HCT116 (cell line): ENCODE results near the gene MPP2.

ENCODE experiments used
- CEBPB ChIP-seq: IDR thresholded peaks from 2 replicates; pipeline ENCODE4 v1.6.1; 2012; ENCODE audit warnings: low read depth
- EZH2 ChIP-seq: fragments of 200-600 bp; sonication (generic); IDR thresholded peaks from 2 replicates; pipeline ENCODE4 v1.6.1; 2017; ENCODE audit warnings: antibody characterized with exemption, mixed run types
- JUND ChIP-seq: IDR thresholded peaks from 2 replicates; pipeline ENCODE4 v1.6.1; 2012
- MAX ChIP-seq: IDR thresholded peaks from 2 replicates; pipeline ENCODE4 v1.6.1; 2012
- POLR2A ChIP-seq: IDR thresholded peaks from 2 replicates; pipeline ENCODE4 v1.7.0; 2011; ENCODE audit warnings: borderline replicate concordance; ENCODE audit not compliant: insufficient read depth, insufficient read length; ENCODE audit errors: extremely low read depth
- POLR2AphosphoS5 ChIP-seq: IDR thresholded peaks from 2 replicates; pipeline ENCODE4 v1.6.1; 2011; ENCODE audit warnings: mild to moderate bottlenecking, low read depth, low read length, moderate library complexity
- RAD21 ChIP-seq: IDR thresholded peaks from 2 replicates; pipeline ENCODE4 v1.6.1; 2012; ENCODE audit warnings: low read depth, mild to moderate bottlenecking
- YY1 ChIP-seq: IDR thresholded peaks from 2 replicates; pipeline ENCODE4 v1.6.1; 2011; ENCODE audit warnings: low read length, low read depth, moderate library complexity, mild to moderate bottlenecking; ENCODE audit not compliant: insufficient replicate concordance; ENCODE audit errors: extremely low read depth
- TF ChIP-seq, protein P1 (sequence below), 3 experiments: fragments of 200-600 bp in 1 of 3; sonication (generic) in 1 of 3; IDR thresholded peaks in 2 of 3; conservative IDR thresholded peaks in 1 of 3; 2 replicates each; pipeline ENCODE4 v1.5.1; 2012 to 2017; ENCODE audit warnings: low read depth in 2 of 3, low read length in 2 of 3, antibody characterized with exemption in 1 of 3, borderline replicate concordance in 1 of 3, control low read depth in 1 of 3, mild to moderate bottlenecking in 1 of 3, mixed read lengths in 1 of 3, mixed run types in 1 of 3, moderate library complexity in 1 of 3; ENCODE audit not compliant: insufficient read depth in 1 of 3
- TF ChIP-seq, protein P2 (sequence below): IDR thresholded peaks from 2 replicates; pipeline ENCODE4 v1.6.1; 2011; ENCODE audit warnings: mild to moderate bottlenecking, low read length, moderate library complexity; ENCODE audit not compliant: insufficient replicate concordance; ENCODE audit errors: extremely low read depth

DNA sequence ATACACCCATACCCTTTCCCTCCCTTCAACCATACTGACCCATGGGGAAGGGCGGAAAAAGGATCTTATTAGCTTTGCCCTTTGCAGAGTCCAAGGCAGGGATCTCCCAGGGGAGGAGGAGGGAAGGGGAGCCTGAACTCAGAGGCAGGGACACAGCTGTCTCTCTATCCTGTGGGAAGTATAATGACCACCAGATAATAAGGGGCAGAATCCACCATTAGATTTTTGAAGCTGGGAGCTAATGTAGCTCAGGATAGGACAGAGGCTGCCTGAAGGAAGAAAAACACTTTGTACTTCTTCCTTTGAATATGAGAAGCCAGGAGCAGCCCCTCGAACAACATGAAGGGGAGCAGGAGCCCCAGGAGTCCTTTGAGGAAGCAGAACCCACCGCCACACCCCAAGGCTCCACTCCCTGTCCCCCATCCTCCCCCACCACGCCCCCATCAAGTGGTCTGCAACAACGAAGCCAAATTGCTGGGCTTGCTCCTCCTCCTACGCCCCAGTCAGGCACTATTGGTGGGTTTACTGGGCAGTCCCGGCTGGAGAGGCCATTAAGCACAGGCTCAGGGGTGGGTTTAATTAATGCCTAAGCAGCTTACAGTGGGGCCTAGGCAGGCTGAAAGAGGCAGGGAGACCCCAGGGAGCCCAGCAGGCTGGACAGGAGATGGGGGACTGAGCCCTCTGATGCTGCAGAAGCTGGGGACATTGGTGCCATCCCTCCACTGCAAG, 5.3 kb downstream of the MPP2 start:
- no peak for TF ChIP-seq EZH2
- no peak for TF ChIP-seq CEBPB
- TF ChIP-seq JUND, result no peak
- TF ChIP-seq, protein P1, sequence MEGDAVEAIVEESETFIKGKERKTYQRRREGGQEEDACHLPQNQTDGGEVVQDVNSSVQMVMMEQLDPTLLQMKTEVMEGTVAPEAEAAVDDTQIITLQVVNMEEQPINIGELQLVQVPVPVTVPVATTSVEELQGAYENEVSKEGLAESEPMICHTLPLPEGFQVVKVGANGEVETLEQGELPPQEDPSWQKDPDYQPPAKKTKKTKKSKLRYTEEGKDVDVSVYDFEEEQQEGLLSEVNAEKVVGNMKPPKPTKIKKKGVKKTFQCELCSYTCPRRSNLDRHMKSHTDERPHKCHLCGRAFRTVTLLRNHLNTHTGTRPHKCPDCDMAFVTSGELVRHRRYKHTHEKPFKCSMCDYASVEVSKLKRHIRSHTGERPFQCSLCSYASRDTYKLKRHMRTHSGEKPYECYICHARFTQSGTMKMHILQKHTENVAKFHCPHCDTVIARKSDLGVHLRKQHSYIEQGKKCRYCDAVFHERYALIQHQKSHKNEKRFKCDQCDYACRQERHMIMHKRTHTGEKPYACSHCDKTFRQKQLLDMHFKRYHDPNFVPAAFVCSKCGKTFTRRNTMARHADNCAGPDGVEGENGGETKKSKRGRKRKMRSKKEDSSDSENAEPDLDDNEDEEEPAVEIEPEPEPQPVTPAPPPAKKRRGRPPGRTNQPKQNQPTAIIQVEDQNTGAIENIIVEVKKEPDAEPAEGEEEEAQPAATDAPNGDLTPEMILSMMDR (IDR thresholded peaks at IDR 0.05 in 2 of 3, conservative IDR thresholded peaks at IDR 0.05 in 1 of 3; ENCODE audit: borderline replicate concordance in 1 of 3, insufficient read depth in 1 of 3, low read depth in 2 of 3, low read length in 2 of 3), result no peak
- TF ChIP-seq YY1, result no peak
- no peak for TF ChIP-seq POLR2A
- TF ChIP-seq MAX, result no peak
- no peak for TF ChIP-seq POLR2AphosphoS5
- TF ChIP-seq, protein P2, sequence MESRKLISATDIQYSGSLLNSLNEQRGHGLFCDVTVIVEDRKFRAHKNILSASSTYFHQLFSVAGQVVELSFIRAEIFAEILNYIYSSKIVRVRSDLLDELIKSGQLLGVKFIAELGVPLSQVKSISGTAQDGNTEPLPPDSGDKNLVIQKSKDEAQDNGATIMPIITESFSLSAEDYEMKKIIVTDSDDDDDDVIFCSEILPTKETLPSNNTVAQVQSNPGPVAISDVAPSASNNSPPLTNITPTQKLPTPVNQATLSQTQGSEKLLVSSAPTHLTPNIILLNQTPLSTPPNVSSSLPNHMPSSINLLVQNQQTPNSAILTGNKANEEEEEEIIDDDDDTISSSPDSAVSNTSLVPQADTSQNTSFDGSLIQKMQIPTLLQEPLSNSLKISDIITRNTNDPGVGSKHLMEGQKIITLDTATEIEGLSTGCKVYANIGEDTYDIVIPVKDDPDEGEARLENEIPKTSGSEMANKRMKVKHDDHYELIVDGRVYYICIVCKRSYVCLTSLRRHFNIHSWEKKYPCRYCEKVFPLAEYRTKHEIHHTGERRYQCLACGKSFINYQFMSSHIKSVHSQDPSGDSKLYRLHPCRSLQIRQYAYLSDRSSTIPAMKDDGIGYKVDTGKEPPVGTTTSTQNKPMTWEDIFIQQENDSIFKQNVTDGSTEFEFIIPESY, result no peak
- TF ChIP-seq RAD21, result no peak
